BJ (cell line): ENCODE measurements around the gene ASB13. TPM values are rescaled to one million over a fixed set of nuclear protein-coding genes. Genes with fewer than 3 reads are reported as not detected.

Source experiments
- CTCF ChIA-PET: fragments of 350-600 bp; formaldehyde crosslinking; extraction: SDS; loops from one replicate; lab custom pipeline; 2021; ENCODE audit warnings: antibody characterized with exemption, inconsistent platforms; lab: Yijun Ruan, JAX
- POLR2A ChIA-PET: fragments of 300-600 bp; sonication (Branson Sonifier 250); formaldehyde crosslinking; extraction: SDS; loops from one replicate; lab custom pipeline; 2021; ENCODE audit warnings: antibody characterized with exemption; lab: Charles Lee
- DNase-seq: peaks from one replicate; pipeline ENCODE4 v3.0.0-alpha.2; 2011; ENCODE audit warnings: low read depth
- H3K27me3 ChIP-seq: 2 replicates; pipeline ENCODE4 v1.6.0; 2011; ENCODE audit warnings: low read length; ENCODE audit not compliant: control insufficient read depth, insufficient read depth
- H3K36me3 ChIP-seq: 2 replicates; pipeline ENCODE4 v1.5.1; 2011; ENCODE audit warnings: low read length; ENCODE audit not compliant: control insufficient read depth, insufficient read depth
- H3K4me3 ChIP-seq: 2 replicates; pipeline ENCODE4 v1.5.1; 2011; ENCODE audit warnings: low read depth, mild to moderate bottlenecking, control low read depth, low read length
- CTCF ChIP-seq: IDR thresholded peaks from 2 replicates; pipeline ENCODE4 v1.5.1; 2011; ENCODE audit warnings: low read depth, mild to moderate bottlenecking, control low read depth, inconsistent platforms, low read length, moderate library complexity; ENCODE audit not compliant: insufficient read depth
- polyA plus RNA-seq: library from polyadenylated mRNA; depleted of rRNA; stranded (reverse); fragments of >200 nt; gene quantifications from 2 replicates; pipeline ENCODE4 v1.2.3, GENCODE V29; 2011

Gene ASB13
- polyA plus RNA-seq, 1 experiment, result 8.6 TPM

GRCh38 chr10:5613481-5614154 lies 52.8 kb downstream of the ASB13 start:
- POLR2A ChIA-PET, result interaction anchor here (0.5 kb wide), 1 partner anchor 165 kb away, joined by 5 read pairs; no protein-coding TSS in a partner anchor
- CTCF ChIA-PET, result interaction anchor here (0.9 to 3.6 kb wide), 10 partner anchors 10 to 179 kb away, joined by 3 to 36 read pairs (median 3); no protein-coding TSS in a partner anchor
- Histone ChIP-seq H3K27me3 (no peaks in the 10 kb centered on the region), H3K4me3 (no peak overlapping the region), H3K36me3 (no peaks in the 10 kb centered on the region)
- DNase-seq, result no peak
- no peak for TF ChIP-seq CTCF

- no peak for TF ChIP-seq CTCF
- ChIA-PET POLR2A (no interaction called here), CTCF (interaction anchor here (0.8 to 3.6 kb wide), 2 partner anchors 12 to 27 kb away, joined by 3 to 36 read pairs; no protein-coding TSS in a partner anchor)
- H3K27me3 ChIP-seq, result no peaks in the 10 kb centered on the region
- H3K36me3 ChIP-seq, result no peaks in the 10 kb centered on the region
- no peak overlapping the region for H3K4me3 ChIP-seq
- DNase-seq, result no peak
Observed at GRCh38 chr10:5611899-5612680, 54.3 kb downstream of the ASB13 start.

- TF ChIP-seq CTCF, result no peak
- Histone ChIP-seq H3K27me3 (no peaks in the 10 kb centered on the region), H3K36me3 (no peaks in the 10 kb centered on the region), H3K4me3 (no peak overlapping the region)
- ChIA-PET POLR2A (no interaction called here), CTCF (no interaction called here)
- DNase-seq, result no peak
Observed at GRCh38 chr10:5609952-5610616, 56.3 kb downstream of the ASB13 start.

GRCh38 chr10:5608608-5609220 lies 57.7 kb downstream of the ASB13 start:
- POLR2A ChIA-PET, result no interaction called here
- TF ChIP-seq CTCF, result no peak

More at GRCh38 chr10:5608608-5609220, 57.7 kb downstream of the ASB13 start:
- no peaks in the 10 kb centered on the region for H3K27me3 ChIP-seq
- H3K36me3 ChIP-seq, result no peaks in the 10 kb centered on the region
- no peak for DNase-seq
- no peak overlapping the region for H3K4me3 ChIP-seq
- CTCF ChIA-PET, result interaction anchor here (0.6 to 2.1 kb wide), 4 partner anchors 13 to 74 kb away, joined by 3 to 6 read pairs (median 3); no protein-coding TSS in a partner anchor
